Myocyte (in vitro differentiated cells): ENCODE data around the gene LSM5. TPM values are rescaled to one million over a fixed set of nuclear protein-coding genes. Genes with fewer than 3 reads are reported as not detected.
"Not testable (repeated sequence)": the region's sequence is repeated elsewhere in the genome, so short reads cannot be mapped to it uniquely, and the experiment has no call there.

Source experiments
- DNase-seq: peaks from one replicate; pipeline ENCODE4 v3.0.0-alpha.2; 2012; ENCODE audit warnings: low read depth
- total RNA-seq: library from RNA; depleted of rRNA; stranded (reverse); fragments of >200 nt; gene quantifications from 2 replicates; pipeline ENCODE4 v1.2.3, GENCODE V29; 2014

The LSM5 gene
- total RNA-seq, 1 donor from 2014 or later: 27.5 TPM

DNA sequence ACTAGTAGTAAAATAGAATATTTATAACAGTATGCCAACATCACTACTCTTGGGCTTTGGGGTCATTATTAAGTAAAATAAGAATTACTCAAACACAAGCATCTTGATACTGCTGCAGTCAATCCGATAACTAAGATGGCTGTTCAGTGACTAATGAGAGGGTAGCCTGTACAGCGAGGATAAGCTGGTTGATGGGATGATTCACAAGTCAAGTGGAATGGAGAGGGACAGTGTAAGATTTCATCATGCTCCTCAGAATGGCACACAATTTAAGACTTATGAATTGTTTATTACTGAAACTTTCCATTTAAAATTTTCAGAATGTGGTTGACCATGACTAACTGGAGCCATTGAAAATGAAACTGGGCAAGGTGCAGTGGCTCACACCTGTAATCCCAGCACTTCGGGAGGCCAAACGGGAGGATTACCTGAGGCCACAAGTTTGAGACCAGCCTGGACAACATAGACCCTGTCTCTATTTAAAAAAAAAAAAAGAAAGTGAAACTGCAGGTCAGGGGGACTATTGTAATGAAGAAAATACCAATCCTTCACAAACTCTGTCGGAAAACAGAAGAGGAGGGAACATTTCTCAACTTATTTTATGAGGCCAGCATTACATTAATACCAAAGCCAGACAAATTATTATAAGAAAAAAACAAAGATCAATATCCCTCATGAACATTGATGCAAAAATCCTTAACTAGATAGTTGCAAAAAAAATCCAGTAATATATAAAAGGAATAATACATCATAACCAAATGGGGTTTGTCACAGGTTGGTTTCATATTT, 16.3 kb upstream of the LSM5 start:
- peak; percentile 91 for DNase-seq

DNA sequence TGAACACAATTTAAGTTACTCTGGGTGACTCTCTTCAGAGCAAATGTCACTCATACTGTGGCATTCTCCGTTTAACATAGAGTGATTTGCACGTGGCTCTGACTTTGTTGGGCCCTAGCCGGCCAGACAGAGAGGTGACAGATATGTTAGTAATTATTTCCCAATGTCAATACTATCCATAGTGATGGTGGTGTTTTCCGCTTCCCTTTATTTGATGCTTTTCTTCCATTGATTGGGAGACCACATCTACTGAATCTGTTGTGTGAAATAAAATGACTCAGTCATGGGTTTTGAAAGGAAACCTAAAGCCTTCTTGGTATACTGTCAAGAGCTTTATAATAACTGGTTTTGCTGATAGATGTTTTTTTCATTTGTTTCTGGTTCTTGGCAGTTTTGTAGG, 12.5 kb upstream of the LSM5 start:
- DNase-seq: no peak

DNA sequence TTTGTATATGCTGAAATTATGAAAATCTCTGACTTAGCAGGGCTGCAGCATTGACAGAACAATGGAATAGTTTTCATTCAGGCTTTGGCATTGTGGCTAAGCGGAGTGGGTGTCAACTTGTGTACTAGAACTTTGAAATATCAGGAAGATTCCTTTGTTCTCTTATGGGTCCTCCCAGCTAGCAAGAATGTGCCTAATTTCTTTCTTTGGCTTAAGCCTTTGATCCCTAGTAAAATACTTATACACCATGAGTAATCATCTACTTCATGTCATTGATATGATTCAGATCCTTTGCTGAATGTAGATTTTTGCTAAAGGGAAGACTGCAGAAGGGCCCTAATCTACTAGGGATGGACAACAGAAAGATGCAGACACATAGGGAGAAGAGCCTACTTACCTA, 11.3 kb upstream of the LSM5 start:
- DNase-seq: peak; percentile 43

DNA sequence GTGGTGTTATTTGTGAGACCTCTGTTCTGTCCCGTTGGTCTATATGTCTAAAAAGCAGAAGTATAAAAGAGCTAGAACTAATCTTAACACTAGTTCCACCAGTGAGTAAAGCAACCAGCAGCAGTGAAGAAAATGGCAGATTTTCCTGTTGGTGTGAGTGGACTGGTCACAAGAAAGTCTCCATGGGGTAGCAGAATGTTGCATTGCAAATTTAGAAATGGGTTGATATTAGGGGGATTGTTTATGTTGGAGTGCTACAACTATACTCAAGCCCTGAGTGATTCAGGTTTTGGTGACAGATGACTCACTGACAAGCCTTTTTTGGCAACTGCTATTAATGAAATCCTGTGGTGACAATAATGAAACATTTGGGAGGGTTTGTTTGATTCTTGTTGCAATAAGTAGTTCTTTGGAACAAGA, 10.8 kb upstream of the LSM5 start:
- DNase-seq: peak; percentile 62

DNA sequence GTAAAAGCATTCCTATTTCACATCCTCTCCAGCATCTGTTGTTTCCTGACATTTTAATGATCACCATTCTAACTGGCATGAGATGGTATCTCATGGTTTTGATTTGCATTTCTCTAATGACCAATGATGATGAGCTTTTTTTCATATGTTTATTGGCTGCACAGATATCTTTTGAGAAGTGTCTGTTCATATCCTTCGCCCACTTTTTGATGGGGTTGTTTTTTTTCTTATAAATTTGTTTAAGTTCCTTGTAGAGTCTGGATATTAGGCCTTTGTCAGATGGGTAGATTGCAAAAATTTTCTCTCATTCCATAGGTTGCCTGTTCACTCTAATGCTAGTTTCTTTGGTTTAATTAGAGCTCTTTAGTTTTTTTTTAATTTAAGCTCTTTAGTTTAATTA, 10.0 kb upstream of the LSM5 start:
- not testable (repeated sequence) for DNase-seq

DNA sequence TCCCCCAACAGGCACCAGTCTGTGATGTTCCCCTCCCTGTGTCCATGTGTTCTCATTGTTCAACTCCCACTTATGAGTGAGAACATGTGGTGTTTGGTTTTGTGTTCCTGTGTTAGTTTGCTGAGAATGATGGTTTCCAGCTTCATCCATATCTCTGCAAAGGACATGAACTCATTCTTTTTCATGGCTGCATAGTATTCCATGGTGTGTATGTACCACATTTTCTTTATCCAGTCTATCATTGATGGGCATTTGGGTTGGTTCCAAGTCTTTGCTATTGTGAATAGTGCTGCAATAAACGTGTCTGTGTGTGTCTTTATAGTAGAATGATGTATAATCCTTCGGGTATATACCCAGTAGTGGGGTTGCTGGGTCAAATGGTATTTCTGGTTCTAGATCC, 9.6 kb upstream of the LSM5 start:
- not testable (repeated sequence) for DNase-seq

DNA sequence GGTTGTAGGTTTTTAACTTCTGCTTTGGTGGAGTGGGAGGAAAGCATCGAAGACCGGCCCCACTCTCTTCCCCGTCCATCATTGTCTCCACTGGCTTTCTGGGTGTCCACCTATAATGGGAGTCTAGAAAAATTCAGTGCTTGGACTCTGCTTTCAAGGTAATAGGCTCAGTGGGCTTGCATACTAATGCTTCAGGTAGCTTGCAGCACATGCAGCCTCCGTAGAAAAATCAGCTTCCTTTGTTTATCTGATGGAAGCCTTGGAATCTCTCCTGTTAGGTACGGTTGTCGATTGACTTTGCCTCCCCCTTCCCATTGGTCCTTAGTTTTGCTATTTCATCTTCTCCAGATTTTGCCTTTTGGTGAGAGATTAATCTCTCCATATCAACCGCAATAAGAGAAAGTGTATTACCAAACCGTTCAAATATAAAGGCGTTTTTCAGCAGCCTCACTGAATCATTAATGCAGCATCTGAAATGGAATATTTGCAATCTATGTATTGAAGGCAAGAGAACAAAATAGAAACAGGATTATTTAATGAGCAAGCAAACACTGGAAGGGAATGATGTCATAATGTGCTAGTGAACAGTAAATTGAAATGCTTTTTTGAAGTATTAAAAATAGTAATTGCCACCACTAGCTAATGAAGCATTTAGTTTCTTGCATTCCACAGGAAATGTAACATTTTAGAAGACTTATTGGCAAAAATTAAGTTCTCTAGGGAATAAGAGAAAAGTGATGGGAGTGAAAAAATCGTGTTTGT, 6.1 kb upstream of the LSM5 start:
- no peak for DNase-seq

DNA sequence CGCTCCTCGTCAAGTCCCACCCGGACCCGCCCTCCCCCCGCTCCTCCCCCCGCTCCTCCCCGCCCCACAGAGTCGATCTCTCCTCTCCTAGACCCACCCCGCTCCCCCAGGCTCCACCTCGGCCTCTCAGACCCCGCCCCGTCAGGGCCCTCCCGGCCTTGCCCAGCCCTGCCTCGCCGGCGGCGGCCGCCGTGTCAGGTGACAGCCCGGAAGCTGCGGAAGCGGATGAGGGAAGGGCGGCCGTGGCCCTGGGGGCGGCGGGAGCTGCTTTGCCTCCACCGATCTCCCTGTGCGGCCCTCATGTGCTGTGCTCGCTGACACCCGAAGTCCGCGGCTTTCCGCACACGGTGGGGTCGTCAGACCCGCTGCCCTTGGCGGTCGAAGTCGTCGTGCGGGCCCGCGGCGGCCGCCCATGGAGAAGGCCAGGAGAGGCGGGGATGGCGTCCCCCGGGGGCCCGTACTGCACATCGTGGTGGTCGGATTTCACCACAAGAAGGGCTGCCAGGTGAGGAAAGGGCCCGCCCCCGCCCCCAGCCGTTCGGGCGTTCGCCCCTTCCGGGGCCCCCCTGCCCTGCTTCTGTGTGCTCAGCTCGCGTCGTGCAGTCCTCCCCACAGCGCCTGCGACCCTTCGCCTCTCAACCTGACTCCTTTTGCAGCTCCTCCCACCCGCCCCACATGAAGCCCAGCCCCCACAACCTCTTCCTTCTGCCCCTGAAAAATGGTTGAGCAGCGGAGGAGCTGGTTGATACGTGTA, 5.3 kb upstream of the LSM5 start, which contains the start of gene AVL9:
AVL9 (plus strand) TSS at position 192 of the 754 bp plus-strand sequence; CDS start at position 413, 221 bp downstream.
- peak; percentile 99 for DNase-seq

DNA sequence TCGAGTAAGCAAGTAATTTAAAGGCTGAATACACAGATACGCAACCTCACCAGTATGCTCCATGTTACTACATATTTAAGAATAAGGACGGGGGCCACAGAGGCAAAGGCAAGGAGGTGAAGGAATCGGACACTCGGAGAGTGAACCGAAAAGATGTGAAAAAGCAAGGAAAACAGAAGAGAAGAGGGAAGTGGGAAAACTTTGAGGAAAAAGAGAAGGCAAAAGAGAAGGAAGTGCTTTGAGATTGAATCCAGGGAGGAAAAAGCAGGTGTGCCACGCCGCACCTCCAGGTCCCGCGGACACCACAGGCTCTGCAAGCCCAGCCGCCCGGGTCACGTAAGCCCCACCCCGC, 4.7 kb upstream of the LSM5 start:
- DNase-seq: no peak

DNA sequence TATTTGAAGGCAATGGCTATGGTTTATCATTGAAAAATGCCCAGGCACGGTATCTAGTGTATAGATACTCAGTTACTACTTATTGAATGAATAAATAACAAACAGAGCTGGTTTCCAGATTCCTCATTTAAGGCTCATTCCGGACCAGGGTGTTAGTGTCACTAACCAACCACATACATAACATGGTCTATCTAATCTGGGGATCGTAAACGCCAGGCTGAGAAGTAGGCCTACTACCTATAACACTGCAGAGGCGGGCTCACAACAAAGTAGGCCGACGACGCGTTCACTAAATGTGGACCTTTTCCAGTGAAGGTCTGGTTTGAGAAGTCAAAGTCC, 423 bp downstream of the LSM5 start:
- no peak for DNase-seq

DNA sequence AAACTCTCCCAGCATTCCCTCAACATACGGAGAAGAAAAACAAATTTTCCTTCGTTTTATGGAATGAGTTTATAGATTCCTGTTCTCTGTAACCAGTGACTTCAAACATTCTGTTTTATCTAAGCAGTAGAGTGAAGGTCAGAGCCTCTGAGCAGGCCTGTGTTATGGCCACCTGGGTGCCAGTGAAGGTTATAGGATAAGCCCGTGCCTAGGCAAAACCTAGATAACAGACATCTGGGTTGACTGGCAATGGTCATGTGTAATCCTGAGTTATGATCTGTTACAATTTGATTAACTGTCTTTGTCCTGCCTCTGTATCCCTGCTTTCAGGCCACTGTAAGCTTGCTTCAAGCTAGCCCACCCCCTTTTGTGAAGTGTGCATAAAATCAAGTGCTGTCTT, 8.3 kb downstream of the LSM5 start:
- no peak for DNase-seq

DNA sequence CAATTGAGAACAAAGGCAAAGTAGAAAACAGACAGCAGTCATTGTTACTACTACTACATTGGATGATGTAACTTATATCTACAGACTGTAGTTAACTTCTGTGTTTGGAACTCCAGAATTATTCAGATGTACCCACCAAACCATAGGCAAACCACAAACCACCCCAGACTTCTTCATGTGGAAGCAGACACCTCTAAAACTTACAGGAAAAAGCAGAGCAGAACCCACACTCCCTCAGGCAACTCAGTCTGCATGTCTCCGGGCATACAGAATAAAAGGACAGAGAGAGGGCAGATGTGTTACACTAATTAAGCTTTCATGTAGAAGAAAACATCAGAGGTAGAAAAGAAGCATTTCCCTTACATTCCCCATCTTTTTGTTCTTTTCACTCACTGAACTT, 9.0 kb downstream of the LSM5 start:
- no peak for DNase-seq

DNA sequence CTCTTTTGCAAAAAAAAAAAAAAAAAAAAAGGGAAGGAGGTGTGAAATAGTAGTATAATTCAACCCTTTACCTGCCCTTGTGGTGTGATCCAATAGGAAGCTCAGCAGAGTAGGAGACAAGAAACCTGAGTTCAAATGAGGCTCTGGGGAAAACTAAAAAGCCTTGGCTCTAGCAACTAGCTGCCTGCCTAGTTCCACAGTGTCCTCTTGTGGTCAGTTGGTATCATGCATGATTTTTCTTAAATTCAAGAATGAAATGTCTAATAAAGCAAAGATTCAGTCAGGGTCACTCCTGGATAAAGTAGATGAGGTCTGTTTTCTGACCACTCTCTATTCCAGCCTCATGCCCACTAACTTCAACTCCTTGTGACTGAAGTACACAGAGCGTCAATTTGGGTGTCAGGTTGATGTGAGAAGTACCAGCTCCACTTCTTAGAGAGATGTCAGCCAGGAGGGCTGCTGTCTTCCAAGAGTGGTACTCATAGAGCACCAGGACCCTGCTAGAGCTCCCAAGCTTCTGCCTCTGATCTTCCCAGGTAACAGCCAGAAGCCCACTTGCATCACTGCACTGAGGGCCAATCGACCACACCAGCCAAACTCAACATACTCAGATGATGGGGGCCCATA, 10.5 kb downstream of the LSM5 start:
- peak; percentile 72 for DNase-seq

DNA sequence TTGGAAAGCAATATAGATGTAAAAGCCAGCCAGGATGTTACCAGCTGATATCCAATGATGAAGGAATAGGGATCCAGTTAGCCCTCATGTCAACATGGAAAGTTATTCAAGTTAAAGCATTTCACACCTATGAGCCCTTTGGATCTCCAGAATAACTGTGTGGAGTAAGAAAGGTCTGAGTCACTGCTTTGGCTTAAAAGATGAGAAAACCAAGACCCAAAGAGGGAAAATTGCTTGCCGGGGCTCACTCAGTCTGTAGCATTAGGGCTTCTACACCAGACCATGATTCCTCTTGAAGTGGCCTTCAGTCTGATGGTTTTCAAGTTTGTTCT, 12.6 kb downstream of the LSM5 start:
- no peak for DNase-seq

DNA sequence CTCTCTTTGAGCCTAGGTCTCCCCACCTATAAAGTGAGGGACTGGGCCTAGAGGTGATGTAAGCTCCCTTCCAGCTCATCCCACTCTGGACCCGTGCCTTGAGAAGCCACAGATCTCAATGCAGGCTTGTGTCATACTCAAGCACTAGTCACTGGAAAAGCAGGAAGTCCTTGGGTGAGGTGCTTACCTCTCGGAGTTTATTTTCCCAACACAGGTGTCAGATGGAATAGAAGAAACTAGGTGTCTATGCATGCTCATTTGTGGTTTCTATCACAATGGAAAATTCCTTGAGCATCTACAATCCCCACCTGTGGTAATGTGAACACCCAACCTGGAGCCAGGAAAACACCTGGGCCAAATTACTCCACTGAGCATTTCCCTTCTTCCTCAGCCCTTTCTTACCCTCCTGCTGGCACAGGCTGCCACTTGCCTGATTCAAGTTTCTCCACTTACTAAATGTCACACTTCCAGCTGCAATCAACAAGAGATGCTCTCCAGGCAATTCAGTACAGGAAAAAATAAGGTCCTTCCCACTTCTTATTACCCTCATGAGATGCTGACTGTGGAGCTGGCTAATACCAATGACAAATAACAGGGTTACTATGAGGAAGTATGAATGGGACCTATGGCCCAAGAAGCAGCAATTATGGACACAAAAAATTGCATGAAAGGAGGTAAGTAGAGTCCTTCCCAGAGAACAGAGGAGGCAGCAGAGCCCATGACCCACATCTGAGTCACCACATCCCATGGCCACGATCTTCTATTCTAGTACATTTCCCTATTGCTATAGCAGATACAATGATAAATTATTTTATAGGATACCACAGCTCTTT, 13.1 kb downstream of the LSM5 start:
- DNase-seq: no peak

DNA sequence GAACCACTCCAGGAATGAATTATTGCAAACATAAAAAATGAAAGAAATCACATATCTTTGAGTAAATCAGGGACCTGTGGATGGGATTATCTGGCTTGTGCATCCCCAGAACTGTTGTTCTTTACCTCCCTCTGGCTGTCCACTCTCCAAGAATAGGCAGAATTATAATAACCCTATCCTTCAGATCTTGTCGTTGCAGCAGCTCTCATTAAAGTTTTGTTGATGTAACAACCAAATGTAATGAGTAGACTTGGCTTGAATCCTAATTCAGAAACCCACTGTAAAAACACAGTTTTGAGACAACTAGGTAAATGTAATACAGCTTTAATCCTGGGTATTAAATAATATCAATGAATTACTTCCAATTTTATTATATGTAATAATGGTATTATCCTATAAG, 16.2 kb downstream of the LSM5 start:
- no peak for DNase-seq

DNA sequence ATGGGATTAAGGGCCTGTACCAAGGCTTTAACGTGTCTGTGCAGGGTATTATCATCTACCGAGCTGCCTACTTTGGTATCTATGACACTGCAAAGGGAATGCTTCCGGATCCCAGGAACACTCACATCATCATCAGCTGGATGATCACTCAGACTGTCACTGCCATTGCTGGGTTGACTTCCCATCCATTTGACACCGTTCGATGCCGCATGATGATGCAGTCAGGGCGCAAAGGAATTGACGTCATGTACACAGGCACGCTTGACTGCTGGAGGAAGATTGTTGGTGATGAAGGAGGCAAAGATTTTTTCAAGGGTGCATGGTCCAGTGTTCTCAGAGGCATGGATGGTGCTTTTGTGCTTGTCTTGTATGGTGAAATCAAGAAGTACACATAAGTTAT, 18.2 kb downstream of the LSM5 start:
- DNase-seq: no peak

DNA sequence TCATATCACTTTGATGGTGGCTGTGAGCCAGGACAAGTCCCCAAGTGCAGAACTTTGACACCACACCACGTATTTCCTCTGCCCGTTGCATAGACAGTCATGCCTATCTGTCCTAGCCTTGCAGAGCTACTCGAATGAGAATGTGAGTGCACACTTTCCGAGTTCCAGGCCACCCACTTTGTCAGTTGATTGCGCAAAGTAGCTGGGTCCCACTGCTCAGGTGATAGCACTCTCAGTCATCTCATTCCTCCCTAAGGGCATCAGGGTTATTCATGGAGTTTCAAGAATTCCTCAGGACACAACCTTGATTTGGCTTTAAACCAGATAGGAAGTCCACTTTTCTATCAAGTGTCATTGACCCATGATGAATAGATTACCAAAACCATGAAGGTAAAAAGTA, 19.3 kb downstream of the LSM5 start:
- no peak for DNase-seq

DNA sequence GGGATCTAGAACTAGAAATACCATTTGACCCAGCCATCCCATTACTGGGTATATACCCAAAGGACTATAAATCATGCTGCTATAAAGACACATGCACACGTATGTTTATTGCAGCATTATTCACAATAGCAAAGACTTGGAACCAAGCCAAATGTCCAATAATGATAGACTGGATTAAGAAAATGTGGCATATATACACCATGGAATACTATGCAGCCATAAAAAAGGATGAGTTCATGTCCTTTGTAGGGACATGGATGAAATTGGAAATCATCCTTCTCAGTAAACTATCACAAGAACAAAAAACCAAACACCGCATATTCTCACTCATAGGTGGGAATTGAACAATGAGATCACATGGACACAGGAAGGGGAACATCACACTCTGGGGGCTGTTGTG, 20.2 kb downstream of the LSM5 start:
- not testable (repeated sequence) for DNase-seq

DNA sequence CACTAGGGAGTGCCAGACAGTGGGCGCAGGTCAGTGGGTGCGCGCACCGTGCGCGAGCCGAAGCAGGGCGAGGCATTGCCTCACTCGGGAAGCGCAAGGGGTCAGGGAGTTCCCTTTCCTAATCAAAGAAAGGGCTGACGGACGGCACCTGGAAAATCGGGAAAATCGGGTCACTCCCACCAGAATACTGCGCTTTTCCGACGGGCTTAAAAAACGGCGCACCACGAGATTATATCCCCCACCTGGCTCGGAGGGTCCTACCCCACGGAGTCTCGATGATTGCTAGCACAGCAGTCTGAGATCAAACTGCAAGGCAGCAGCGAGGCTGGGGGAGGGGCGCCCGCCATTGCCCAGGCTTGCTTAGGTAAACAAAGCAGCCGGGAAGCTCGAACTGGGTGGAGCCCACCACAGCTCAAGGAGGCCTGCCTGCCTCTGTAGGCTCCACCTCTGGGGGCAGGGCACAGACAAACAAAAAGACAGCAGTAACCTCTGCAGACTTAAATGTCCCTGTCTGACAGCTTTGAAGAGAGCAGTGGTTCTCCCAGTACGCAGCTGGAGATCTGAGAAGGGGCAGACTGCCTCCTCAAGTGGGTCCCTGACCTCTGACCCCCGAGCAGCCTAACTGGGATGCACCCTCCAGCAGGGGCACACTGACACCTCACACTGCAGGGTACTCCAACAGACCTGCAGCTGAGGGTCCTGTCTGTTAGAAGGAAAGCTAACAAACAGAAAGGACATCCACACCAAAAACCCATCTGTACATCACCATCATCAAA, 25.4 kb downstream of the LSM5 start:
- DNase-seq: not testable (repeated sequence)
